HepG2 (cell line): ENCODE results near the gene SDF2. TPM values are rescaled to one million over a fixed set of nuclear protein-coding genes. Genes with fewer than 3 reads are reported as not detected.
A peak's percentile ranks its signal among the peaks of the same experiment; 100 is the strongest.

Experiments used
- AHR ChIP-seq: IDR thresholded peaks from 2 replicates; pipeline ENCODE4 v1.6.1; 2018; ENCODE audit warnings: missing genetic modification reagents, missing compliant biosample characterization
- EHMT2 ChIP-seq: fragments of 200-600 bp; sonication (generic); IDR thresholded peaks from 2 replicates; pipeline ENCODE4 v1.7.0; 2017; ENCODE audit warnings: antibody characterized with exemption, low read depth, low read length, borderline replicate concordance
- ELF1 ChIP-seq: sonication (generic); formaldehyde crosslinking; IDR thresholded peaks from 2 replicates; pipeline ENCODE4 v1.4.0; 2020; ENCODE audit warnings: missing genetic modification reagents
- FIP1L1 ChIP-seq: fragments of 200-400 bp; formaldehyde crosslinking; IDR thresholded peaks from 2 replicates; pipeline ENCODE4 v1.6.1; 2018; ENCODE audit warnings: low read depth, mild to moderate bottlenecking, low read length, moderate library complexity, borderline replicate concordance; ENCODE audit not compliant: insufficient read depth
- FOXJ3 ChIP-seq: sonication (generic); formaldehyde crosslinking; IDR thresholded peaks from 2 replicates; pipeline ENCODE4 v1.4.0; 2020; ENCODE audit warnings: missing genetic modification reagents, mild to moderate bottlenecking, borderline replicate concordance
- GATAD1 ChIP-seq: IDR thresholded peaks from 2 replicates; pipeline ENCODE4 v1.6.1; 2016; ENCODE audit warnings: missing genetic modification reagents, missing compliant biosample characterization
- JDP2 ChIP-seq: sonication (generic); formaldehyde crosslinking; IDR thresholded peaks from 2 replicates; pipeline ENCODE4 v1.8.1; 2022; ENCODE audit warnings: missing genetic modification reagents, borderline replicate concordance
- NFATC3 ChIP-seq: sonication (generic); formaldehyde crosslinking; IDR thresholded peaks from 2 replicates; pipeline ENCODE4 v1.5.1; 2020; ENCODE audit warnings: mild to moderate bottlenecking, missing genetic modification reagents
- POLR2A ChIP-seq, 2 experiments: IDR thresholded peaks; 2 replicates each; pipeline ENCODE4 v1.6.1; 2011; ENCODE audit warnings: low read depth in 2 of 2, low read length in 2 of 2, mild to moderate bottlenecking in 1 of 2, moderate library complexity in 1 of 2; ENCODE audit not compliant: insufficient read depth in 1 of 2
- SMC3 ChIP-seq: IDR thresholded peaks from 2 replicates; pipeline ENCODE4 v1.6.1; 2011; ENCODE audit warnings: low read length, improper control_type of control experiment
- TAF1 ChIP-seq: sonication (generic); formaldehyde crosslinking; IDR thresholded peaks from 2 replicates; pipeline ENCODE4 v1.4.0; 2020; ENCODE audit warnings: missing genetic modification reagents
- ZNF607 ChIP-seq: sonication (generic); formaldehyde crosslinking; IDR thresholded peaks from 2 replicates; pipeline ENCODE4 v1.5.1; 2020; ENCODE audit warnings: missing genetic modification reagents, mild to moderate bottlenecking, borderline replicate concordance
- ZNF652 ChIP-seq: IDR thresholded peaks from 2 replicates; pipeline ENCODE4 v1.6.1; 2016; ENCODE audit warnings: low read depth, borderline replicate concordance
- polyA plus RNA-seq, 8 experiments: library from polyadenylated mRNA; depleted of rRNA in 3 of 8; stranded (reverse) in 7 of 8; unstranded in 1 of 8; fragments of >200 nt; fragmentation: Illumina TruSeq in 4 of 8; extraction: Trizol in 4 of 8; gene quantifications; 2 replicates each; pipeline versions ENCODE4 v1.2.1 to v1.2.3, GENCODE V29; 2011 to 2016; ENCODE audit warnings: low read depth in 4 of 8, missing spikeins in 1 of 8, mixed read lengths in 1 of 8; ENCODE audit not compliant: insufficient read depth in 1 of 8
- total RNA-seq, 5 experiments: library from RNA; depleted of rRNA; stranded (reverse); fragments of >200 nt; fragmentation: Illumina TruSeq; extraction: Trizol; gene quantifications; 2 replicates each; pipeline ENCODE4 v1.2.3, GENCODE V29; 2016; ENCODE audit warnings: low read depth in 1 of 5
- TF ChIP-seq, protein P1 (sequence below): IDR thresholded peaks from 2 replicates; pipeline ENCODE4 v1.6.1; 2016; ENCODE audit warnings: missing compliant biosample characterization, missing genetic modification reagents, borderline replicate concordance
- TF ChIP-seq, protein P2 (sequence below): sonication (generic); formaldehyde crosslinking; IDR thresholded peaks from 2 replicates; pipeline ENCODE4 v1.4.0; 2020; ENCODE audit warnings: mild to moderate bottlenecking, missing genetic modification reagents
- TF ChIP-seq, protein P3 (sequence below): sonication (generic); formaldehyde crosslinking; IDR thresholded peaks from 2 replicates; pipeline ENCODE4 v1.4.0; 2020; ENCODE audit warnings: missing genetic modification reagents, borderline replicate concordance
- TF ChIP-seq, protein P4 (sequence below): sonication (generic); formaldehyde crosslinking; IDR thresholded peaks from 2 replicates; pipeline ENCODE4 v1.5.0; 2020; ENCODE audit warnings: mild to moderate bottlenecking, missing genetic modification reagents, moderate library complexity
- TF ChIP-seq, protein P5 (sequence below): IDR thresholded peaks from 2 replicates; pipeline ENCODE4 v1.4.0; 2020; ENCODE audit warnings: mild to moderate bottlenecking, missing genetic modification reagents

SDF2 gene
- total and polyA plus RNA-seq, 2 of the 13 experiments (the other 11 are each of a cell fraction or from before 2014, with no cell fraction given), result 58.2 to 58.4 TPM

DNA sequence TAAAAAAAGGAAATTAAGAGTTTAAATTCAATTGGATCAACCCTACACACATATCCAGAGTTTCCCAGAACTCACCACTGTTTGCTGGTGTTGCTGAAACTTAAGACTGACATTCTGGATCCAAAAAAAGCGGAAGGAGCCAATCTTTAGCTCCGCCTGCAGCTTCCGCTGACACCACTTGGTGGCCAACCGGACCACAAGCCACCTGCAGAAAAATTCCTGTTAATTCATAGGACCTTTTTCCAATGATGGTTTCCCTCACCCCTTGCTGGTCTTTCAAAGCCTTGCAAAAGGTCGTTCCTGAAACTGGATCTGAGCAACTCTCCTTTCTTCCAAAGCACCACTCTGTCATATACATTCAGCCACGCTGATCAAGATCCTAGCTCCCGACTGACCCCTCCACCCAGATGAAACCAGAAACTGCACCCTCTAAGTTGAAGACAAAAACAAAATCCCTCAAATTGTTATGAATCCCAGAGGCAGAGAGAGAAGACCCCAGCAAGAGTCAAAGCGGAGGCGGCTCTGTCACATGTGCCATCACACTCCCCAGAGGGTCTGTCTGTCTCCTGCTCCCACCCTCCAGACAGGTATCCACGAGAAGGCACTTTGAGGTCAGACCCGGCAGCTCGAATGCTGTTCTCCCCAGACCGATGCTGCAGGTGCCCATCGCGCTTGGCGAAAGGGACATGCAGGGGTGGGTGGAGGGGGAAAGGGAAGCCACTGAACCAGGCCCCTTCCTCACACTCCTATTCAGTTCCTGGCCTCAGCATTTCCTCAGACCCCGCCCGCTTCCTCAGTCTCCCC lies 17.5 kb downstream of the SDF2 start (continued):
- TF ChIP-seq SMC3 (peak; percentile 46; the same call in 1 of the 2 replicates), FOXJ3 (CRISPR knock-in tag) (no peak), JDP2 (CRISPR knock-in tag) (no peak), ZNF607 (CRISPR knock-in tag) (no peak), GATAD1 (CRISPR knock-in tag) (peak; percentile 20; the same call in 1 of the 2 replicates), NFATC3 (CRISPR knock-in tag) (no peak), FIP1L1 (no peak), EHMT2 (no peak), AHR (no peak), ZNF652 (CRISPR knock-in tag) (no peak), TAF1 (no peak), ELF1 (CRISPR knock-in tag) (peak; percentile 43), POLR2A (IDR thresholded peaks at IDR 0.05; ENCODE audit: insufficient read depth in 1 of 2, low read depth in 2 of 2, low read length in 2 of 2) (no peak)
- TF ChIP-seq, protein P1, sequence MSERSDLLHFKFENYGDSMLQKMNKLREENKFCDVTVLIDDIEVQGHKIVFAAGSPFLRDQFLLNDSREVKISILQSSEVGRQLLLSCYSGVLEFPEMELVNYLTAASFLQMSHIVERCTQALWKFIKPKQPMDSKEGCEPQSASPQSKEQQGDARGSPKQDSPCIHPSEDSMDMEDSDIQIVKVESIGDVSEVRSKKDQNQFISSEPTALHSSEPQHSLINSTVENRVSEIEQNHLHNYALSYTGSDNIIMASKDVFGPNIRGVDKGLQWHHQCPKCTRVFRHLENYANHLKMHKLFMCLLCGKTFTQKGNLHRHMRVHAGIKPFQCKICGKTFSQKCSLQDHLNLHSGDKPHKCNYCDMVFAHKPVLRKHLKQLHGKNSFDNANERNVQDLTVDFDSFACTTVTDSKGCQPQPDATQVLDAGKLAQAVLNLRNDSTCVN (CRISPR knock-in tag), result no peak
- TF ChIP-seq, protein P2, sequence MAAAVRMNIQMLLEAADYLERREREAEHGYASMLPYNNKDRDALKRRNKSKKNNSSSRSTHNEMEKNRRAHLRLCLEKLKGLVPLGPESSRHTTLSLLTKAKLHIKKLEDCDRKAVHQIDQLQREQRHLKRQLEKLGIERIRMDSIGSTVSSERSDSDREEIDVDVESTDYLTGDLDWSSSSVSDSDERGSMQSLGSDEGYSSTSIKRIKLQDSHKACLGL (CRISPR knock-in tag), result no peak
- TF ChIP-seq, protein P3, sequence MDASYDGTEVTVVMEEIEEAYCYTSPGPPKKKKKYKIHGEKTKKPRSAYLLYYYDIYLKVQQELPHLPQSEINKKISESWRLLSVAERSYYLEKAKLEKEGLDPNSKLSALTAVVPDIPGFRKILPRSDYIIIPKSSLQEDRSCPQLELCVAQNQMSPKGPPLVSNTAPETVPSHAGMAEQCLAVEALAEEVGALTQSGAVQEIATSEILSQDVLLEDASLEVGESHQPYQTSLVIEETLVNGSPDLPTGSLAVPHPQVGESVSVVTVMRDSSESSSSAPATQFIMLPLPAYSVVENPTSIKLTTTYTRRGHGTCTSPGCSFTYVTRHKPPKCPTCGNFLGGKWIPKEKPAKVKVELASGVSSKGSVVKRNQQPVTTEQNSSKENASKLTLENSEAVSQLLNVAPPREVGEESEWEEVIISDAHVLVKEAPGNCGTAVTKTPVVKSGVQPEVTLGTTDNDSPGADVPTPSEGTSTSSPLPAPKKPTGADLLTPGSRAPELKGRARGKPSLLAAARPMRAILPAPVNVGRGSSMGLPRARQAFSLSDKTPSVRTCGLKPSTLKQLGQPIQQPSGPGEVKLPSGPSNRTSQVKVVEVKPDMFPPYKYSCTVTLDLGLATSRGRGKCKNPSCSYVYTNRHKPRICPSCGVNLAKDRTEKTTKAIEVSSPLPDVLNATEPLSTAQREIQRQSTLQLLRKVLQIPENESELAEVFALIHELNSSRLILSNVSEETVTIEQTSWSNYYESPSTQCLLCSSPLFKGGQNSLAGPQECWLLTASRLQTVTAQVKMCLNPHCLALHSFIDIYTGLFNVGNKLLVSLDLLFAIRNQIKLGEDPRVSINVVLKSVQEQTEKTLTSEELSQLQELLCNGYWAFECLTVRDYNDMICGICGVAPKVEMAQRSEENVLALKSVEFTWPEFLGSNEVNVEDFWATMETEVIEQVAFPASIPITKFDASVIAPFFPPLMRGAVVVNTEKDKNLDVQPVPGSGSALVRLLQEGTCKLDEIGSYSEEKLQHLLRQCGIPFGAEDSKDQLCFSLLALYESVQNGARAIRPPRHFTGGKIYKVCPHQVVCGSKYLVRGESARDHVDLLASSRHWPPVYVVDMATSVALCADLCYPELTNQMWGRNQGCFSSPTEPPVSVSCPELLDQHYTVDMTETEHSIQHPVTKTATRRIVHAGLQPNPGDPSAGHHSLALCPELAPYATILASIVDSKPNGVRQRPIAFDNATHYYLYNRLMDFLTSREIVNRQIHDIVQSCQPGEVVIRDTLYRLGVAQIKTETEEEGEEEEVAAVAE (CRISPR knock-in tag), result no peak
- TF ChIP-seq, protein P4, sequence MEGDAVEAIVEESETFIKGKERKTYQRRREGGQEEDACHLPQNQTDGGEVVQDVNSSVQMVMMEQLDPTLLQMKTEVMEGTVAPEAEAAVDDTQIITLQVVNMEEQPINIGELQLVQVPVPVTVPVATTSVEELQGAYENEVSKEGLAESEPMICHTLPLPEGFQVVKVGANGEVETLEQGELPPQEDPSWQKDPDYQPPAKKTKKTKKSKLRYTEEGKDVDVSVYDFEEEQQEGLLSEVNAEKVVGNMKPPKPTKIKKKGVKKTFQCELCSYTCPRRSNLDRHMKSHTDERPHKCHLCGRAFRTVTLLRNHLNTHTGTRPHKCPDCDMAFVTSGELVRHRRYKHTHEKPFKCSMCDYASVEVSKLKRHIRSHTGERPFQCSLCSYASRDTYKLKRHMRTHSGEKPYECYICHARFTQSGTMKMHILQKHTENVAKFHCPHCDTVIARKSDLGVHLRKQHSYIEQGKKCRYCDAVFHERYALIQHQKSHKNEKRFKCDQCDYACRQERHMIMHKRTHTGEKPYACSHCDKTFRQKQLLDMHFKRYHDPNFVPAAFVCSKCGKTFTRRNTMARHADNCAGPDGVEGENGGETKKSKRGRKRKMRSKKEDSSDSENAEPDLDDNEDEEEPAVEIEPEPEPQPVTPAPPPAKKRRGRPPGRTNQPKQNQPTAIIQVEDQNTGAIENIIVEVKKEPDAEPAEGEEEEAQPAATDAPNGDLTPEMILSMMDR (CRISPR knock-in tag), result peak; percentile 56
- TF ChIP-seq, protein P5, sequence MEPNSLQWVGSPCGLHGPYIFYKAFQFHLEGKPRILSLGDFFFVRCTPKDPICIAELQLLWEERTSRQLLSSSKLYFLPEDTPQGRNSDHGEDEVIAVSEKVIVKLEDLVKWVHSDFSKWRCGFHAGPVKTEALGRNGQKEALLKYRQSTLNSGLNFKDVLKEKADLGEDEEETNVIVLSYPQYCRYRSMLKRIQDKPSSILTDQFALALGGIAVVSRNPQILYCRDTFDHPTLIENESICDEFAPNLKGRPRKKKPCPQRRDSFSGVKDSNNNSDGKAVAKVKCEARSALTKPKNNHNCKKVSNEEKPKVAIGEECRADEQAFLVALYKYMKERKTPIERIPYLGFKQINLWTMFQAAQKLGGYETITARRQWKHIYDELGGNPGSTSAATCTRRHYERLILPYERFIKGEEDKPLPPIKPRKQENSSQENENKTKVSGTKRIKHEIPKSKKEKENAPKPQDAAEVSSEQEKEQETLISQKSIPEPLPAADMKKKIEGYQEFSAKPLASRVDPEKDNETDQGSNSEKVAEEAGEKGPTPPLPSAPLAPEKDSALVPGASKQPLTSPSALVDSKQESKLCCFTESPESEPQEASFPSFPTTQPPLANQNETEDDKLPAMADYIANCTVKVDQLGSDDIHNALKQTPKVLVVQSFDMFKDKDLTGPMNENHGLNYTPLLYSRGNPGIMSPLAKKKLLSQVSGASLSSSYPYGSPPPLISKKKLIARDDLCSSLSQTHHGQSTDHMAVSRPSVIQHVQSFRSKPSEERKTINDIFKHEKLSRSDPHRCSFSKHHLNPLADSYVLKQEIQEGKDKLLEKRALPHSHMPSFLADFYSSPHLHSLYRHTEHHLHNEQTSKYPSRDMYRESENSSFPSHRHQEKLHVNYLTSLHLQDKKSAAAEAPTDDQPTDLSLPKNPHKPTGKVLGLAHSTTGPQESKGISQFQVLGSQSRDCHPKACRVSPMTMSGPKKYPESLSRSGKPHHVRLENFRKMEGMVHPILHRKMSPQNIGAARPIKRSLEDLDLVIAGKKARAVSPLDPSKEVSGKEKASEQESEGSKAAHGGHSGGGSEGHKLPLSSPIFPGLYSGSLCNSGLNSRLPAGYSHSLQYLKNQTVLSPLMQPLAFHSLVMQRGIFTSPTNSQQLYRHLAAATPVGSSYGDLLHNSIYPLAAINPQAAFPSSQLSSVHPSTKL, result no peak
